SU-DHL-6 (cell line): ENCODE results near the gene ICA1.

Experiments used
- H2AFZ ChIP-seq: fragments of 200-600 bp; sonication (generic); 2 replicates; pipeline ENCODE4 v1.6.1; 2014; ENCODE audit warnings: low read depth, mild to moderate bottlenecking, moderate library complexity, mixed read lengths, antibody characterized with exemption, low read length; ENCODE audit not compliant: severe bottlenecking
- H3F3A ChIP-seq: fragments of 200-600 bp; shearing (Covaris generic); 2 replicates; pipeline ENCODE4 v1.6.0; 2016; ENCODE audit warnings: antibody characterized with exemption, mild to moderate bottlenecking; ENCODE audit not compliant: insufficient read depth
- H3K27ac ChIP-seq: fragments of 200-600 bp; sonication (generic); 2 replicates; pipeline ENCODE4 v1.5.1; 2016; ENCODE audit warnings: low read depth, mild to moderate bottlenecking, low read length, moderate library complexity, mixed read lengths
- H3K27me3 ChIP-seq: fragments of 200-600 bp; sonication (generic), shearing (Covaris generic); 2 replicates; pipeline ENCODE4 v1.6.0; 2014; ENCODE audit warnings: mild to moderate bottlenecking, low read length
- H3K36me3 ChIP-seq: fragments of 200-600 bp; sonication (generic); 2 replicates; pipeline ENCODE4 v1.6.1; 2014; ENCODE audit warnings: mild to moderate bottlenecking, low read length, mixed read lengths
- H3K4me2 ChIP-seq: fragments of 300-600, 200-600 bp; shearing (Covaris generic), sonication (generic); 2 replicates; pipeline ENCODE4 v1.6.0; 2014; ENCODE audit warnings: low read length, low read depth, mild to moderate bottlenecking; ENCODE audit not compliant: poor library complexity, severe bottlenecking
- H3K4me3 ChIP-seq: fragments of 200-600 bp; sonication (generic); 2 replicates; pipeline ENCODE4 v1.5.1; 2014; ENCODE audit warnings: antibody characterized with exemption, low read length, mild to moderate bottlenecking, mixed read lengths; ENCODE audit not compliant: insufficient read depth, poor library complexity, severe bottlenecking
- H3K79me2 ChIP-seq: fragments of 200-600 bp; sonication (generic); 2 replicates; pipeline ENCODE4 v1.6.1; 2014; ENCODE audit warnings: mild to moderate bottlenecking, low read length, moderate library complexity; ENCODE audit not compliant: insufficient read depth
- H3K9ac ChIP-seq: fragments of 200-600 bp; sonication (generic); 2 replicates; pipeline ENCODE4 v1.7.0; 2014; ENCODE audit warnings: mild to moderate bottlenecking, low read length
- H3K9me2 ChIP-seq: fragments of 200-600 bp; sonication (generic); replicated peaks from 2 replicates; pipeline ENCODE4 v1.6.1; 2014; ENCODE audit warnings: low read length; ENCODE audit not compliant: insufficient read depth
- H3K9me3 ChIP-seq: fragments of 200-600 bp; sonication (generic); 2 replicates; pipeline ENCODE4 v1.6.1; 2014; ENCODE audit warnings: low read length, mixed read lengths; ENCODE audit not compliant: insufficient read depth
- H4K20me1 ChIP-seq: fragments of 200-600 bp; sonication (generic); 2 replicates; pipeline ENCODE4 v1.6.1; 2014; ENCODE audit warnings: low read depth, mild to moderate bottlenecking, antibody characterized with exemption, low read length, moderate library complexity, mixed read lengths
- CTCF ChIP-seq: fragments of 200-600 bp; sonication (generic); IDR thresholded peaks from one replicate; pipeline ENCODE4 v1.5.1; 2017; ENCODE audit warnings: antibody characterized with exemption, mild to moderate bottlenecking, low read length, moderate library complexity; ENCODE audit not compliant: insufficient read depth, poor library complexity, severe bottlenecking
- EZH2phosphoT487 ChIP-seq: fragments of 200-600 bp; sonication (generic), shearing (Covaris generic); conservative IDR thresholded peaks from 2 replicates; pipeline ENCODE4 v1.6.1; 2018; ENCODE audit warnings: mild to moderate bottlenecking, antibody characterized with exemption, low read length, moderate library complexity, mixed read lengths

Gene ICA1

GRCh38 chr7:8282871-8283270 is 20.9 kb upstream of the ICA1 start:
- 0 out of 2 replicates have a peak, but pooled peaks cover 4% of the 10 kb centered on the region for H3K27me3 ChIP-seq
- H3K9me3 ChIP-seq: no peaks in the 10 kb centered on the region
- H3K27ac ChIP-seq: no peak overlapping the region
- H3K36me3 ChIP-seq: no peaks in the 10 kb centered on the region
- H2AFZ ChIP-seq: no peak overlapping the region
- TF ChIP-seq EZH2phosphoT487 (no peak), CTCF (no peak)
- no peak overlapping the region for H3K9ac ChIP-seq
- H3K79me2 ChIP-seq: no peaks in the 10 kb centered on the region
- H3K9me2 ChIP-seq: no peaks in the 10 kb centered on the region
- no peak overlapping the region for H3K4me3 ChIP-seq
- H4K20me1 ChIP-seq: no peaks in the 10 kb centered on the region
- no peaks in the 10 kb centered on the region for H3F3A ChIP-seq
- no peak overlapping the region for H3K4me2 ChIP-seq

- H3K27ac ChIP-seq: no peak overlapping the region
- H3K79me2 ChIP-seq: no peaks in the 10 kb centered on the region
- no peaks in the 10 kb centered on the region for H3F3A ChIP-seq
- no peak overlapping the region for H3K4me3 ChIP-seq
- TF ChIP-seq EZH2phosphoT487: no peak
- no peak for TF ChIP-seq CTCF
- no peaks in the 10 kb centered on the region for H3K9me3 ChIP-seq
- H3K27me3 ChIP-seq: 0 out of 2 replicates have a peak, but pooled peaks cover 4% of the 10 kb centered on the region
- no peaks in the 10 kb centered on the region for H3K9me2 ChIP-seq
- H2AFZ ChIP-seq: no peak overlapping the region
- H3K4me2 ChIP-seq: no peak overlapping the region
- H3K9ac ChIP-seq: no peak overlapping the region
- no peaks in the 10 kb centered on the region for H4K20me1 ChIP-seq
- H3K36me3 ChIP-seq: no peaks in the 10 kb centered on the region
These were observed 20.2 kb upstream of the ICA1 start for GRCh38 chr7:8282162-8282561.

- no peaks in the 10 kb centered on the region for H4K20me1 ChIP-seq
- H3K79me2 ChIP-seq: no peaks in the 10 kb centered on the region
- H3K27me3 ChIP-seq: 0 out of 2 replicates have a peak, but pooled peaks cover 4% of the 10 kb centered on the region
- no peak overlapping the region for H2AFZ ChIP-seq
- H3K36me3 ChIP-seq: no peaks in the 10 kb centered on the region
- TF ChIP-seq CTCF (no peak), EZH2phosphoT487 (no peak)
- H3K9me2 ChIP-seq: no peaks in the 10 kb centered on the region
- no peak overlapping the region for H3K27ac ChIP-seq
- H3F3A ChIP-seq: no peaks in the 10 kb centered on the region
- no peak overlapping the region for H3K9ac ChIP-seq
- H3K4me2 ChIP-seq: no peak overlapping the region
- no peaks in the 10 kb centered on the region for H3K9me3 ChIP-seq
- no peak overlapping the region for H3K4me3 ChIP-seq
These were observed 16.2 kb upstream of the ICA1 start for GRCh38 chr7:8278183-8278582.
